GM23338 (cell line): Measurements from ENCODE around the gene CES3. TPM values are rescaled to one million over a fixed set of nuclear protein-coding genes. Genes with fewer than 3 reads are reported as not detected.

ENCODE experiments used
- ATAC-seq: fragments of 200-7000 bp; cut with Tn5 transposase; 3 replicates; pipeline ENCODE4 v1.9.1; 2020
- DNase-seq: peaks from one replicate; pipeline ENCODE4 v3.0.0-alpha.2; 2015; ENCODE audit warnings: low spot score
- H2AFZ ChIP-seq: fragments of 200-600 bp; sonication (generic); 2 replicates; pipeline ENCODE4 v1.8.0; 2016; ENCODE audit warnings: antibody characterized with exemption, mild to moderate bottlenecking, moderate library complexity
- H3F3A ChIP-seq: fragments of 200-600 bp; sonication (generic); replicated peaks from 2 replicates; pipeline ENCODE4 v1.8.0; 2017; ENCODE audit warnings: antibody characterized with exemption, mixed run types, low read depth
- H3K27ac ChIP-seq: fragments of 200-600 bp; sonication (generic); 2 replicates; pipeline ENCODE4 v1.6.1; 2016; ENCODE audit warnings: low read depth
- H3K27me3 ChIP-seq: fragments of 200-600 bp; sonication (generic); 2 replicates; pipeline ENCODE4 v1.8.0; 2016; ENCODE audit warnings: mild to moderate bottlenecking, mixed run types, moderate library complexity; ENCODE audit not compliant: insufficient read depth
- H3K36me3 ChIP-seq: fragments of 200-600 bp; sonication (generic); 2 replicates; pipeline ENCODE4 v1.8.0; 2016; ENCODE audit warnings: mild to moderate bottlenecking; ENCODE audit not compliant: insufficient read depth
- H3K4me1 ChIP-seq: fragments of 200-600 bp; sonication (generic); 2 replicates; pipeline ENCODE4 v1.8.0; 2016; ENCODE audit warnings: mild to moderate bottlenecking, moderate library complexity; ENCODE audit not compliant: insufficient read depth
- H3K4me2 ChIP-seq: fragments of 200-600 bp; sonication (generic); 2 replicates; pipeline ENCODE4 v1.7.1; 2017; ENCODE audit warnings: mixed run types
- H3K4me3 ChIP-seq: fragments of 200-600 bp; sonication (generic); 2 replicates; pipeline ENCODE4 v1.6.1; 2016; ENCODE audit warnings: mixed run types
- H3K79me2 ChIP-seq: fragments of 200-600 bp; sonication (generic); replicated peaks from 2 replicates; pipeline ENCODE4 v1.8.0; 2017; ENCODE audit warnings: mild to moderate bottlenecking; ENCODE audit not compliant: insufficient read depth
- H3K9me2 ChIP-seq: fragments of 200-600 bp; sonication (generic); 2 replicates; pipeline ENCODE4 v1.8.0; 2017; ENCODE audit not compliant: insufficient read depth
- H4K20me1 ChIP-seq: fragments of 200-600 bp; sonication (generic); replicated peaks from 2 replicates; pipeline ENCODE4 v1.8.0; 2017; ENCODE audit warnings: mild to moderate bottlenecking; ENCODE audit not compliant: insufficient read depth
- H3K27ac Mint-ChIP-seq: 2 replicates; pipeline ENCODE4 v1.8.0; 2020; ENCODE audit warnings: inconsistent platforms, mild to moderate bottlenecking, moderate library complexity, mixed read lengths
- H3K27me3 Mint-ChIP-seq: 3 replicates; pipeline ENCODE4 v1.8.0; 2022; ENCODE audit warnings: low read depth, mild to moderate bottlenecking, moderate library complexity, mixed read lengths, inconsistent platforms; ENCODE audit not compliant: insufficient read depth, poor library complexity
- H3K36me3 Mint-ChIP-seq: 3 replicates; pipeline ENCODE4 v1.8.0; 2021; ENCODE audit warnings: low read depth, mild to moderate bottlenecking, inconsistent platforms, moderate library complexity, mixed read lengths
- H3K4me1 Mint-ChIP-seq: 3 replicates; pipeline ENCODE4 v1.8.0; 2020; ENCODE audit warnings: mild to moderate bottlenecking, inconsistent platforms, mixed read lengths
- H3K4me3 Mint-ChIP-seq: 3 replicates; pipeline ENCODE4 v1.8.0; 2021; ENCODE audit warnings: moderate library complexity, mild to moderate bottlenecking, inconsistent platforms, mixed read lengths
- H3K9me3 Mint-ChIP-seq: 3 replicates; pipeline ENCODE4 v1.8.0; 2020; ENCODE audit warnings: moderate library complexity, mild to moderate bottlenecking, inconsistent platforms, mixed read lengths
- CREB1 ChIP-seq: fragments of 250-450 bp; sonication (Bioruptor Pico); IDR thresholded peaks from 2 replicates; pipeline ENCODE4 v1.5.0; 2020; ENCODE audit warnings: low read depth, mild to moderate bottlenecking, moderate library complexity
- CTCF ChIP-seq, 2 experiments: fragments of 200-600 bp in 1 of 2; sonication (generic) in 1 of 2; conservative IDR thresholded peaks; 2 replicates each; pipeline versions ENCODE4 v1.5.1 to v1.6.1; 2016 to 2017; ENCODE audit warnings: antibody characterized with exemption in 2 of 2, low read depth in 2 of 2, mild to moderate bottlenecking in 2 of 2, moderate library complexity in 1 of 2
- ETS1 ChIP-seq: IDR thresholded peaks from 2 replicates; pipeline ENCODE4 v1.6.1; 2016; ENCODE audit warnings: antibody characterized with exemption
- EZH2 ChIP-seq: fragments of 200-600 bp; sonication (generic); IDR thresholded peaks from one replicate; pipeline ENCODE4 v1.8.0; 2017; ENCODE audit warnings: antibody characterized with exemption, mild to moderate bottlenecking, low read depth; ENCODE audit not compliant: unreplicated experiment
- EZH2phosphoT487 ChIP-seq: fragments of 200-600 bp; sonication (generic); IDR thresholded peaks from one replicate; pipeline ENCODE4 v1.8.1; 2018; ENCODE audit warnings: antibody characterized with exemption; ENCODE audit not compliant: unreplicated experiment
- JUNB ChIP-seq: IDR thresholded peaks from one replicate; pipeline ENCODE4 v1.6.1; 2016; ENCODE audit warnings: antibody characterized with exemption; ENCODE audit not compliant: unreplicated experiment
- NANOG ChIP-seq: IDR thresholded peaks from 2 replicates; pipeline ENCODE4 v1.6.1; 2016; ENCODE audit warnings: antibody characterized with exemption, borderline replicate concordance
- POLR2AphosphoS5 ChIP-seq: IDR thresholded peaks from 2 replicates; pipeline ENCODE4 v1.6.1; 2016; ENCODE audit warnings: antibody characterized with exemption, low read depth
- REST ChIP-seq: IDR thresholded peaks from one replicate; pipeline ENCODE4 v1.6.1; 2018; ENCODE audit warnings: antibody characterized with exemption; ENCODE audit not compliant: unreplicated experiment
- STAT1 ChIP-seq: IDR thresholded peaks from one replicate; pipeline ENCODE4 v1.6.1; 2016; ENCODE audit warnings: antibody characterized with exemption; ENCODE audit not compliant: unreplicated experiment
- ZNF331 ChIP-seq: fragments of 250-450 bp; sonication (Bioruptor Pico); IDR thresholded peaks from 2 replicates; pipeline ENCODE4 v1.5.0; 2020; ENCODE audit warnings: low read depth, mild to moderate bottlenecking, moderate library complexity
- polyA plus RNA-seq: library from polyadenylated mRNA; unstranded; fragments of >200 nt; fragmentation: Nextera tagmentation; extraction: Ambion mirVana; gene quantifications from 2 replicates; pipeline ENCODE4 v1.2.1, GENCODE V29; 2016
- total RNA-seq: library from RNA; depleted of rRNA; stranded (reverse); fragments of >200 nt; shearing (Covaris generic); gene quantifications from 2 replicates; pipeline ENCODE4 v1.2.3, GENCODE V29; 2014

Gene CES3
- total and polyA plus RNA-seq, 2 experiments from 2014 or later: 0.55 to 1.0 TPM

GRCh38 chr16:66925322-66925840, 35.7 kb upstream of the CES3 start, which contains the start of gene RRAD:
Gene RRAD, minus strand, starts transcription at chr16:66925535. Its CDS starts 356 bp downstream, at chr16:66925179.
- Histone ChIP-seq H3K36me3 (no peaks in the 10 kb centered on the region), H4K20me1 (no peaks in the 10 kb centered on the region; the same call in 1 of the 2 replicates), H3K4me1 (no peaks in the 10 kb centered on the region), H3K27ac (no peak within 1 kb of the TSS), H3K79me2 (no peaks in the 10 kb centered on the region), H2AFZ (peak within 1 kb of the TSS; percentile 93; the same call in 1 of the 2 replicates), H3K27me3 (peaks cover 48% of the 10 kb centered on the region), H3K4me3 (peak within 1 kb of the TSS; percentile 65), H3K9me2 (no peaks in the 10 kb centered on the region), H3F3A (no peaks in the 10 kb centered on the region), H3K4me2 (peak within 1 kb of the TSS; percentile 85)
- Mint-ChIP-seq H3K27ac (no peak within 1 kb of the TSS), H3K36me3 (no peaks in the 10 kb centered on the region), H3K4me3 (peak within 1 kb of the TSS; percentile 70), H3K27me3 (peaks cover 46% of the 10 kb centered on the region), H3K9me3 (no peaks in the 10 kb centered on the region; the same call in 2 of the 3 replicates), H3K4me1 (peaks cover 8% of the 10 kb centered on the region)
- DNase-seq (peak; percentile 50), ATAC-seq (peak; percentile 33)
- TF ChIP-seq EZH2phosphoT487 (no peak), EZH2 (peak; percentile 68)

GRCh38 chr16:66926171-66926947, 34.7 kb upstream of the CES3 start:
- Histone ChIP-seq H3K27me3 (peaks cover 48% of the 10 kb centered on the region), H4K20me1 (no peaks in the 10 kb centered on the region; the same call in 1 of the 2 replicates), H3K4me1 (no peaks in the 10 kb centered on the region), H3K4me2 (no peak overlapping the region; the same call in 1 of the 2 replicates), H3K27ac (no peak overlapping the region), H3K36me3 (no peaks in the 10 kb centered on the region), H3K9me2 (no peaks in the 10 kb centered on the region), H3K79me2 (no peaks in the 10 kb centered on the region), H3F3A (no peaks in the 10 kb centered on the region), H2AFZ (no peak overlapping the region), H3K4me3 (no peak overlapping the region)
- Mint-ChIP-seq H3K4me3 (no peak overlapping the region), H3K27me3 (peaks cover 46% of the 10 kb centered on the region), H3K4me1 (peaks cover 8% of the 10 kb centered on the region), H3K36me3 (no peaks in the 10 kb centered on the region), H3K9me3 (no peaks in the 10 kb centered on the region; the same call in 2 of the 3 replicates), H3K27ac (no peak overlapping the region)
- ATAC-seq (no peak), DNase-seq (no peak)
- no peak for TF ChIP-seq JUNB
- TF ChIP-seq ZNF331 (CRISPR knock-in tag): no peak
- no peak for TF ChIP-seq STAT1
- TF ChIP-seq NANOG: no peak
- TF ChIP-seq ETS1: no peak
- no peak for TF ChIP-seq REST
- no peak for TF ChIP-seq POLR2AphosphoS5
- TF ChIP-seq EZH2: no peak
- TF ChIP-seq CTCF (conservative IDR thresholded peaks at IDR 0.05; ENCODE audit: low read depth in 2 of 2): no peak
- no peak for TF ChIP-seq CREB1 (CRISPR knock-in tag)
